Measurements from ENCODE around the gene ADAM20. TPM values are rescaled to one million over a fixed set of nuclear protein-coding genes. Genes with fewer than 3 reads are reported as not detected.

Gene ADAM20
- total RNA-seq, result 1 to 10 TPM; 1.8 to 3.1 (median 2.4) TPM

DNA sequence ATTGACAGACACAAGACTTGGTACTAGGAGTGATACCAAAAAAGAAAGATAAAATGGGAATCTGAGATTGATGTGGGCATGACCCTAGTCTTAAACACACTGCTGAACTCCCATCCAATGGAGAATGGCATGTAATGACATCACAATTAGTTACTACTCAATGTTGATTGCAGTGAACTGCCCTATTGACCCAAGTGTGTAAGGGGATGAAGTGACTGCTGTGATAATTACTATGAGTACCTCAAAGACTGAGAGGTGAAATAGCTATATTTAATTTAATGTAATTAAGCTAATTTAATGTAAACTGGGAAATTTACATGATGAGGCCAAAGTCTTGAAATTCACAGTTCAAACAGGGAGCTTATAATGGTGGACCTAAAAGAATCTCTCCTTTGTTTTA, at the start of gene ADAM20:
Gene ADAM20 (minus strand): TSS at position 101 of the 400 bp plus-strand sequence. CDS start 10,247 bp downstream, outside the sequence.
- Histone ChIP-seq H3K36me3 (peaks cover 0 to 44% (median 0%) of the 10 kb centered on the region in 3 donors), H3K9me3 (peaks cover 0 to 21% (median 4%) of the 10 kb centered on the region in 4 donors), H3K27me3 (no peaks in the 10 kb centered on the region), H3K27ac (no peak within 1 kb of the TSS), H3K4me3 (no peak within 1 kb of the TSS), H3K4me1 (no peaks in the 10 kb centered on the region)
- no peak for DNase-seq (ENCODE audit: low spot score in 2 of 2)
- TF ChIP-seq EP300 (IDR thresholded peaks at IDR 0.05), result no peak
- TF ChIP-seq, protein P1, sequence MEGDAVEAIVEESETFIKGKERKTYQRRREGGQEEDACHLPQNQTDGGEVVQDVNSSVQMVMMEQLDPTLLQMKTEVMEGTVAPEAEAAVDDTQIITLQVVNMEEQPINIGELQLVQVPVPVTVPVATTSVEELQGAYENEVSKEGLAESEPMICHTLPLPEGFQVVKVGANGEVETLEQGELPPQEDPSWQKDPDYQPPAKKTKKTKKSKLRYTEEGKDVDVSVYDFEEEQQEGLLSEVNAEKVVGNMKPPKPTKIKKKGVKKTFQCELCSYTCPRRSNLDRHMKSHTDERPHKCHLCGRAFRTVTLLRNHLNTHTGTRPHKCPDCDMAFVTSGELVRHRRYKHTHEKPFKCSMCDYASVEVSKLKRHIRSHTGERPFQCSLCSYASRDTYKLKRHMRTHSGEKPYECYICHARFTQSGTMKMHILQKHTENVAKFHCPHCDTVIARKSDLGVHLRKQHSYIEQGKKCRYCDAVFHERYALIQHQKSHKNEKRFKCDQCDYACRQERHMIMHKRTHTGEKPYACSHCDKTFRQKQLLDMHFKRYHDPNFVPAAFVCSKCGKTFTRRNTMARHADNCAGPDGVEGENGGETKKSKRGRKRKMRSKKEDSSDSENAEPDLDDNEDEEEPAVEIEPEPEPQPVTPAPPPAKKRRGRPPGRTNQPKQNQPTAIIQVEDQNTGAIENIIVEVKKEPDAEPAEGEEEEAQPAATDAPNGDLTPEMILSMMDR (IDR thresholded peaks at IDR 0.05), result no peak
- no peak for TF ChIP-seq POLR2A (IDR thresholded peaks at IDR 0.05)

DNA sequence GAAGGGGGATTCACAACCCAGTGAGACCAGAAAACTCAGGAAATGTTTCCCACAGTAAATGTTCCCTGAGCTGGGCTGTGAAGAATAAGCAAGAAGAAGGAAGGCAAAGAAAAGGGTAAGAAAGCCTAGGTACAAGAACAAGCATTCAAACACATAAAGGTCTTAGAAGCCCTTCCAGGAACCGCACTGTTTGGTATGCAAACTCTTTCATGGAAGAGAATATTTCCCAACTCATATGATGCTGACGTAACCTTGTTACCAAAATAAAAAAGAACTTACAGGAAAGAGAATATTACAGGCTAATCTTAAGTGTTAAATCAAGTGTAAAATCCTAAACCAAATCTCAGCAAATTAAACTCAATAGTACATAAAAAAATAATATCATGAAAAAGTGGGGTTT, 42.1 kb upstream of the ADAM20 start:
- H3K27me3 ChIP-seq, result no peaks in the 10 kb centered on the region
- 92 to 94% methylated on average over 2 of the region's 2 CpGs for WGBS, 2 donors
- H3K9me3 ChIP-seq, result no peaks in the 10 kb centered on the region
- no peak overlapping the region for H3K27ac ChIP-seq
- TF ChIP-seq POLR2A (IDR thresholded peaks at IDR 0.05) (no peak), EP300 (IDR thresholded peaks at IDR 0.05) (no peak)
- TF ChIP-seq, protein P1 (IDR thresholded peaks at IDR 0.05), result no peak
- H3K4me3 ChIP-seq, result no peak overlapping the region
- peaks cover 0 to 56% (median 0%) of the 10 kb centered on the region in 3 donors for H3K36me3 ChIP-seq
- DNase-seq (ENCODE audit: low spot score in 2 of 2), result no peak
- no peaks in the 10 kb centered on the region for H3K4me1 ChIP-seq

DNA sequence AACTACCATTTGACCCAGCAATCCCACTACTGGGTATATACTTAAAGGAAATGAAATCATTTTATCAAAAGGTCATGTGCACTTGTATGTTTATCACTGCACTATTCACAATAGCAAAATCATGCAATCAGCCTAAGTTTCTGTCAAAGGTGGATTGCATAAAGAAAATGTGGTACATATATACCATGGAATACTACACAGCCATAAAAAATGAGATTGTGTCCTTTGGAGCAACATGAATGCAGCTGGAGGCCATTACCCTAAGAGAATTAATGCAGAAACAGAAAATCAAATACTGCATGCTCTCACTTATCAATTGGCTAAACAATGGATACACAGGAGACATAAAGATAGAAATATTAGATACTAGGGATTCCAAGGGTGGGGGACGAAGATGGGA, 38.2 kb upstream of the ADAM20 start:
- H3K36me3 ChIP-seq, result peaks cover 0 to 31% (median 0%) of the 10 kb centered on the region in 3 donors
- TF ChIP-seq EP300 (IDR thresholded peaks at IDR 0.05) (no peak), POLR2A (IDR thresholded peaks at IDR 0.05) (no peak)
- TF ChIP-seq, protein P1 (IDR thresholded peaks at IDR 0.05), result no peak
- no peaks in the 10 kb centered on the region for H3K27me3 ChIP-seq
- no peaks in the 10 kb centered on the region for H3K4me1 ChIP-seq
- no peaks in the 10 kb centered on the region for H3K9me3 ChIP-seq
- H3K4me3 ChIP-seq, result no peak overlapping the region
- no peak overlapping the region for H3K27ac ChIP-seq
- WGBS, 2 donors, result 98 to 100% methylated on average over 1 of the region's 1 CpG
- DNase-seq (ENCODE audit: low spot score in 2 of 2), result no peak

DNA sequence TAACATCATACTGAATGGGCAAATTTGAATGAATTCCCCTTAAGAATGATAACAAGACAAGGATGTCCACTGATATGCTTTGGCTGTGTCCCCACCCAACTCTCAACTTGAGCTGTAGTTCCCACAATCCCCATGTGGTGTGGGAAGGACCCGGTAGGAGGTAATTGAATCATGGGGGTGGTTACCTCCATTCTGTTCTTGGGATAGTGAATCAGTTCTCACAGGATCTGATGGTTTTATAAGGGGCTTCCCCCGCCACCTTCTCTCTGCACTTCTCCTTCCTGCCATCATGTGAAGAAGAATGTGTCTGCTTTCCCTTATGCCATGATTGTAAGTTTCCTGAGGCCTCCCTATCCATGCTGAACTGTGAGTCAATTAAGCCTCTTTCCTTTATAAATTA, 36.3 kb upstream of the ADAM20 start:
- TF ChIP-seq POLR2A (IDR thresholded peaks at IDR 0.05), result no peak
- TF ChIP-seq EP300 (IDR thresholded peaks at IDR 0.05), result no peak
- TF ChIP-seq, protein P1 (IDR thresholded peaks at IDR 0.05), result no peak
- Histone ChIP-seq H3K4me1 (no peaks in the 10 kb centered on the region), H3K27me3 (no peaks in the 10 kb centered on the region), H3K27ac (no peak overlapping the region), H3K4me3 (no peak overlapping the region), H3K36me3 (peaks cover 0 to 49% (median 0%) of the 10 kb centered on the region in 3 donors), H3K9me3 (peaks cover 0 to 6% (median 0%) of the 10 kb centered on the region in 4 donors)
- 88 to 98% methylated on average over 2 of the region's 2 CpGs for WGBS, 2 donors
- DNase-seq (ENCODE audit: low spot score in 2 of 2), result no peak

DNA sequence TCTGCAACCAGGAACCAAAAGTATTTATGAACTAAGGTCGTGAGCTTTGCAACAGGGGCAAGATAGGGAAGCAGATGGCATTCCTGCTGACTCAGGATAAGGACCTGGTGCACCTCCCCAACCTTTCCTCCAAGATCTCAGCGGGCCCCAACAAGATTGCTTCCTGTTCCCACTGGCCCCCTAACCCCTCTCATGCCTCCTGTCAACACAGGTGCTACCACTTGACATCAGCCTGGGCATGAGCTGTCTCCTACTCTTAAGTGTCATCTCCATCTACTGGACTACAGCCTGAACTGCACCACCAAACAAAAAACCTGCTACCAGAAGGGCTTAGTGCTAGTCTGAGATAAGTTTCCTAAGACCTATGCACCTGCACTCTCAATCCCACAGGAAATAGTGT, 33.0 kb upstream of the ADAM20 start:
- Histone ChIP-seq H3K9me3 (peaks cover 0 to 15% (median 3%) of the 10 kb centered on the region in 4 donors), H3K36me3 (peaks cover 0 to 63% (median 0%) of the 10 kb centered on the region in 3 donors), H3K27ac (no peak overlapping the region), H3K4me3 (no peak overlapping the region), H3K27me3 (no peaks in the 10 kb centered on the region), H3K4me1 (no peaks in the 10 kb centered on the region)
- no peak for DNase-seq (ENCODE audit: low spot score in 2 of 2)
- TF ChIP-seq, protein P1 (IDR thresholded peaks at IDR 0.05), result no peak
- TF ChIP-seq POLR2A (IDR thresholded peaks at IDR 0.05), result no peak
- TF ChIP-seq EP300 (IDR thresholded peaks at IDR 0.05), result no peak
- 64 to 66% methylated on average over 2 of the region's 2 CpGs for WGBS, 2 donors
